H1 (cell line): Measurements from ENCODE around the gene JAKMIP1.

Experiments used
- CBX5 ChIP-seq: fragments of 300-800, 300-1000 bp; sonication (generic); IDR thresholded peaks from 2 replicates; pipeline ENCODE4 v1.7.1; 2016; ENCODE audit warnings: antibody characterized with exemption, low read length, low read depth
- CTCF ChIP-seq, 3 experiments: IDR thresholded peaks; 1 replicate in 2 of 3; 2 replicates in 1 of 3; pipeline versions ENCODE4 v1.5.1 to v1.6.1; 2011; ENCODE audit warnings: low read length in 3 of 3, mild to moderate bottlenecking in 3 of 3, inconsistent platforms in 2 of 3, low read depth in 1 of 3, moderate library complexity in 1 of 3; ENCODE audit not compliant: insufficient read depth in 1 of 3; ENCODE audit errors: control extremely low read depth in 1 of 3
- EZH2 ChIP-seq: fragments of 200-600 bp; sonication (generic); IDR thresholded peaks from 2 replicates; pipeline ENCODE4 v1.7.1; 2012; ENCODE audit warnings: low read depth, mild to moderate bottlenecking, moderate library complexity, low read length, inconsistent platforms; ENCODE audit not compliant: severe bottlenecking
- GABPA ChIP-seq: IDR thresholded peaks from 2 replicates; pipeline ENCODE4 v1.6.1; 2011; ENCODE audit warnings: mild to moderate bottlenecking, low read length, moderate library complexity, borderline replicate concordance; ENCODE audit not compliant: insufficient read depth
- MAX ChIP-seq: IDR thresholded peaks from 2 replicates; pipeline ENCODE4 v1.6.1; 2012; ENCODE audit warnings: inconsistent platforms
- PHF8 ChIP-seq: fragments of 200-600 bp; sonication (generic); conservative IDR thresholded peaks from 2 replicates; pipeline ENCODE4 v1.7.1; 2012; ENCODE audit warnings: low read depth, mild to moderate bottlenecking, inconsistent platforms, low read length, moderate library complexity
- POLR2A ChIP-seq, 2 experiments: IDR thresholded peaks; 1 replicate in 1 of 2; 2 replicates in 1 of 2; pipeline ENCODE4 v1.6.1; 2011; ENCODE audit warnings: low read depth in 2 of 2, low read length in 2 of 2, mild to moderate bottlenecking in 2 of 2; ENCODE audit errors: control extremely low read depth in 1 of 2
- SIRT6 ChIP-seq: IDR thresholded peaks from one replicate; pipeline ENCODE4 v1.7.1; 2012; ENCODE audit warnings: low read length, inconsistent platforms
- SP1 ChIP-seq: IDR thresholded peaks from 2 replicates; pipeline ENCODE4 v1.6.1; 2011; ENCODE audit warnings: low read depth, low read length
- TCF12 ChIP-seq: IDR thresholded peaks from 2 replicates; pipeline ENCODE4 v1.6.1; 2011; ENCODE audit warnings: low read depth, mild to moderate bottlenecking, low read length
- YY1 ChIP-seq: IDR thresholded peaks from 2 replicates; pipeline ENCODE4 v1.6.1; 2011; ENCODE audit warnings: low read depth, mild to moderate bottlenecking, low read length

- TF ChIP-seq CBX5 = no peak
- no peak for TF ChIP-seq MAX
- TF ChIP-seq CTCF (IDR thresholded peaks at IDR 0.05; ENCODE audit: control extremely low read depth in 1 of 3, insufficient read depth in 1 of 3, low read depth in 1 of 3, low read length in 3 of 3) = no peak
- no peak for TF ChIP-seq SIRT6
- no peak for TF ChIP-seq PHF8
- no peak for TF ChIP-seq YY1
- TF ChIP-seq POLR2A (IDR thresholded peaks at IDR 0.05; ENCODE audit: control extremely low read depth in 1 of 2, low read depth in 2 of 2, low read length in 2 of 2) = no peak
- TF ChIP-seq TCF12 = no peak
- TF ChIP-seq SP1 = no peak
- TF ChIP-seq GABPA = no peak
- no peak for TF ChIP-seq EZH2
Measured at GRCh38 chr4:6157926-6158325, 42.4 kb downstream of the JAKMIP1 start.
